HEK293 (cell line): ENCODE results near the gene PIEZO1.
"Not testable (repeated sequence)": the region's sequence is repeated elsewhere in the genome, so short reads cannot be mapped to it uniquely, and the experiment has no call there.

Experiments
- CTCF ChIA-PET: fragments of 350-600 bp; formaldehyde crosslinking; extraction: SDS; loops from one replicate; lab custom pipeline; 2021; ENCODE audit warnings: antibody characterized with exemption; lab: Yijun Ruan, JAX
- POLR2A ChIA-PET: fragments of 300-600 bp; formaldehyde crosslinking; extraction: SDS; loops from one replicate; lab custom pipeline; 2020; ENCODE audit warnings: antibody characterized with exemption, inconsistent platforms; lab: Yijun Ruan, JAX
- H3K27ac ChIP-seq: fragments of 200-500 bp; sonication (Bioruptor generic); 2 replicates; pipeline ENCODE4 v1.5.1; 2014; ENCODE audit warnings: low read depth, low read length, control low read depth, inconsistent platforms; ENCODE audit errors: extremely low read depth
- H3K36me3 ChIP-seq, 2 experiments: fragments of 200-500 bp in 1 of 2; sonication (Bioruptor generic) in 1 of 2; 1 replicate in 1 of 2; 2 replicates in 1 of 2; pipeline ENCODE4 v1.5.1; 2014 to 2017; ENCODE audit warnings: inconsistent platforms in 2 of 2, low read length in 2 of 2; ENCODE audit not compliant: control insufficient read depth in 2 of 2, insufficient read depth in 1 of 2
- H3K4me1 ChIP-seq: fragments of 200-500 bp; sonication (Bioruptor generic); 2 replicates; pipeline ENCODE4 v1.5.1; 2014; ENCODE audit warnings: mild to moderate bottlenecking, low read length, inconsistent platforms; ENCODE audit not compliant: control insufficient read depth, insufficient read depth
- H3K4me3 ChIP-seq: 2 replicates; pipeline ENCODE4 v1.5.1; 2011; ENCODE audit warnings: low read depth, mild to moderate bottlenecking, control low read depth, low read length, moderate library complexity
- H3K9me3 ChIP-seq: fragments of 200-500 bp; sonication (Bioruptor generic); 2 replicates; pipeline ENCODE4 v1.5.1; 2014; ENCODE audit warnings: low read depth, low read length, inconsistent platforms; ENCODE audit not compliant: control insufficient read depth, insufficient read depth
- GLI4 ChIP-seq: fragments of 450-650 bp; formaldehyde crosslinking; IDR thresholded peaks from 2 replicates; pipeline ENCODE4 v1.5.1; 2016; ENCODE audit warnings: missing biosample characterization, missing genetic modification characterization
- GLIS1 ChIP-seq: fragments of 450-650 bp; formaldehyde crosslinking; IDR thresholded peaks from 2 replicates; pipeline ENCODE4 v1.5.1; 2016; ENCODE audit warnings: missing biosample characterization, missing genetic modification characterization
- GLIS2 ChIP-seq: fragments of 450-650 bp; formaldehyde crosslinking; IDR thresholded peaks from 2 replicates; pipeline ENCODE4 v1.5.1; 2016; ENCODE audit warnings: missing biosample characterization, missing genetic modification characterization
- KLF17 ChIP-seq: fragments of 450-650 bp; formaldehyde crosslinking; IDR thresholded peaks from 2 replicates; pipeline ENCODE4 v1.5.1; 2016; ENCODE audit warnings: missing biosample characterization, missing genetic modification characterization
- MYNN ChIP-seq: fragments of 450-650 bp; formaldehyde crosslinking; IDR thresholded peaks from 2 replicates; pipeline ENCODE4 v1.5.1; 2016; ENCODE audit warnings: missing biosample characterization, missing genetic modification characterization, borderline replicate concordance
- SALL2 ChIP-seq: fragments of 450-650 bp; formaldehyde crosslinking; IDR thresholded peaks from 2 replicates; pipeline ENCODE4 v1.5.0; 2017; ENCODE audit warnings: missing biosample characterization, mild to moderate bottlenecking, missing genetic modification characterization, borderline replicate concordance
- SCRT1 ChIP-seq: fragments of 450-650 bp; formaldehyde crosslinking; IDR thresholded peaks from 2 replicates; pipeline ENCODE4 v1.5.1; 2016; ENCODE audit warnings: missing biosample characterization, missing genetic modification characterization, borderline replicate concordance
- ZBTB17 ChIP-seq: fragments of 450-650 bp; formaldehyde crosslinking; IDR thresholded peaks from 2 replicates; pipeline ENCODE4 v1.5.1; 2016; ENCODE audit warnings: missing biosample characterization, missing genetic modification characterization
- ZBTB26 ChIP-seq: fragments of 450-650 bp; formaldehyde crosslinking; optimal IDR thresholded peaks from 2 replicates; pipeline ENCODE3; 2016; ENCODE audit warnings: missing biosample characterization, mild to moderate bottlenecking, missing genetic modification characterization
- ZIC2 ChIP-seq: fragments of 450-650 bp; formaldehyde crosslinking; IDR thresholded peaks from 2 replicates; pipeline ENCODE4 v1.5.1; 2016; ENCODE audit warnings: missing biosample characterization, missing genetic modification characterization
- ZNF223 ChIP-seq: fragments of 450-650 bp; formaldehyde crosslinking; IDR thresholded peaks from 2 replicates; pipeline ENCODE4 v1.5.1; 2016; ENCODE audit warnings: missing biosample characterization, missing genetic modification characterization
- ZNF335 ChIP-seq: fragments of 450-650 bp; formaldehyde crosslinking; conservative IDR thresholded peaks from 2 replicates; pipeline ENCODE4 v1.5.1; 2016; ENCODE audit warnings: missing biosample characterization, missing genetic modification characterization
- ZNF391 ChIP-seq: fragments of 450-650 bp; formaldehyde crosslinking; IDR thresholded peaks from 2 replicates; pipeline ENCODE4 v1.5.1; 2016; ENCODE audit warnings: low read depth, missing biosample characterization, missing genetic modification characterization, borderline replicate concordance
- ZNF404 ChIP-seq: fragments of 450-650 bp; formaldehyde crosslinking; IDR thresholded peaks from 2 replicates; pipeline ENCODE4 v1.5.1; 2017; ENCODE audit warnings: missing biosample characterization, missing genetic modification characterization
- ZNF423 ChIP-seq: fragments of 450-650 bp; formaldehyde crosslinking; IDR thresholded peaks from 2 replicates; pipeline ENCODE4 v1.5.1; 2016; ENCODE audit warnings: missing biosample characterization, missing genetic modification characterization
- ZNF48 ChIP-seq: fragments of 450-650 bp; formaldehyde crosslinking; IDR thresholded peaks from 2 replicates; pipeline ENCODE4 v1.5.1; 2016; ENCODE audit warnings: missing biosample characterization, missing genetic modification characterization
- ZNF510 ChIP-seq: fragments of 450-650 bp; formaldehyde crosslinking; IDR thresholded peaks from 2 replicates; pipeline ENCODE4 v1.5.1; 2018; ENCODE audit warnings: mild to moderate bottlenecking, missing genetic modification characterization, missing biosample characterization; ENCODE audit not compliant: insufficient replicate concordance
- ZNF600 ChIP-seq: fragments of 450-650 bp; formaldehyde crosslinking; IDR thresholded peaks from 2 replicates; pipeline ENCODE4 v1.5.1; 2016; ENCODE audit warnings: missing biosample characterization, missing genetic modification characterization
- ZNF658 ChIP-seq: fragments of 450-650 bp; formaldehyde crosslinking; IDR thresholded peaks from 2 replicates; pipeline ENCODE4; 2016; ENCODE audit warnings: missing biosample characterization, missing genetic modification characterization
- ZNF768 ChIP-seq: fragments of 450-650 bp; formaldehyde crosslinking; IDR thresholded peaks from 2 replicates; pipeline ENCODE4 v1.5.1; 2018; ENCODE audit warnings: missing biosample characterization, mild to moderate bottlenecking, missing genetic modification characterization
- ZNF776 ChIP-seq: fragments of 450-650 bp; formaldehyde crosslinking; IDR thresholded peaks from 2 replicates; pipeline ENCODE4 v1.5.0; 2017; ENCODE audit warnings: missing biosample characterization, missing genetic modification characterization, borderline replicate concordance
- ZNF777 ChIP-seq: fragments of 450-650 bp; formaldehyde crosslinking; IDR thresholded peaks from 2 replicates; pipeline ENCODE4 v1.5.1; 2017; ENCODE audit warnings: missing biosample characterization, missing genetic modification characterization, borderline replicate concordance
- ZNF837 ChIP-seq: fragments of 450-650 bp; formaldehyde crosslinking; IDR thresholded peaks from 2 replicates; pipeline ENCODE4 v1.5.1; 2016; ENCODE audit warnings: missing biosample characterization, missing genetic modification characterization
- TF ChIP-seq, protein P1 (sequence below): fragments of 450-650 bp; formaldehyde crosslinking; IDR thresholded peaks from 2 replicates; pipeline ENCODE4 v1.5.1; 2016; ENCODE audit warnings: missing biosample characterization, missing genetic modification characterization
- TF ChIP-seq, protein P2 (sequence below): IDR thresholded peaks from 2 replicates; pipeline ENCODE4 v1.6.1; 2011; ENCODE audit warnings: mild to moderate bottlenecking, low read depth, low read length, borderline replicate concordance

The PIEZO1 gene

GRCh38 chr16:88772871-88773811, 11.9 kb downstream of the PIEZO1 start (continued):
- TF ChIP-seq, protein P1, sequence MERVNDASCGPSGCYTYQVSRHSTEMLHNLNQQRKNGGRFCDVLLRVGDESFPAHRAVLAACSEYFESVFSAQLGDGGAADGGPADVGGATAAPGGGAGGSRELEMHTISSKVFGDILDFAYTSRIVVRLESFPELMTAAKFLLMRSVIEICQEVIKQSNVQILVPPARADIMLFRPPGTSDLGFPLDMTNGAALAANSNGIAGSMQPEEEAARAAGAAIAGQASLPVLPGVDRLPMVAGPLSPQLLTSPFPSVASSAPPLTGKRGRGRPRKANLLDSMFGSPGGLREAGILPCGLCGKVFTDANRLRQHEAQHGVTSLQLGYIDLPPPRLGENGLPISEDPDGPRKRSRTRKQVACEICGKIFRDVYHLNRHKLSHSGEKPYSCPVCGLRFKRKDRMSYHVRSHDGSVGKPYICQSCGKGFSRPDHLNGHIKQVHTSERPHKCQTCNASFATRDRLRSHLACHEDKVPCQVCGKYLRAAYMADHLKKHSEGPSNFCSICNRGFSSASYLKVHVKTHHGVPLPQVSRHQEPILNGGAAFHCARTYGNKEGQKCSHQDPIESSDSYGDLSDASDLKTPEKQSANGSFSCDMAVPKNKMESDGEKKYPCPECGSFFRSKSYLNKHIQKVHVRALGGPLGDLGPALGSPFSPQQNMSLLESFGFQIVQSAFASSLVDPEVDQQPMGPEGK (tag by site-specific recombination) = peak; percentile 85; the same call in 1 of the 2 replicates
- TF ChIP-seq GLIS1 = peak; percentile 93
- TF ChIP-seq ZNF777 = no peak
- peak; percentile 78 for TF ChIP-seq ZNF423 (tag by site-specific recombination)
- no peak for TF ChIP-seq ZNF335 (tag by site-specific recombination)
- no peak for TF ChIP-seq ZNF510 (tag by site-specific recombination)
- no peak for TF ChIP-seq SALL2 (tag by site-specific recombination)
- no peak for TF ChIP-seq ZNF658 (tag by site-specific recombination)
- TF ChIP-seq ZBTB26 (tag by site-specific recombination) = peak; percentile 9
- TF ChIP-seq ZNF404 (tag by site-specific recombination) = no peak
- TF ChIP-seq, all 188 proteins: peak for 18

GRCh38 chr16:88771781-88772180, 13.2 kb downstream of the PIEZO1 start:
- not testable (repeated sequence) for H3K4me3 ChIP-seq, H3K27ac ChIP-seq
- CTCF ChIA-PET = interaction anchor here (0.9 to 9.2 kb wide), 3 partner anchors 24 to 395 kb away, joined by 3 to 58 read pairs (median 4); no protein-coding TSS in a partner anchor

DNA sequence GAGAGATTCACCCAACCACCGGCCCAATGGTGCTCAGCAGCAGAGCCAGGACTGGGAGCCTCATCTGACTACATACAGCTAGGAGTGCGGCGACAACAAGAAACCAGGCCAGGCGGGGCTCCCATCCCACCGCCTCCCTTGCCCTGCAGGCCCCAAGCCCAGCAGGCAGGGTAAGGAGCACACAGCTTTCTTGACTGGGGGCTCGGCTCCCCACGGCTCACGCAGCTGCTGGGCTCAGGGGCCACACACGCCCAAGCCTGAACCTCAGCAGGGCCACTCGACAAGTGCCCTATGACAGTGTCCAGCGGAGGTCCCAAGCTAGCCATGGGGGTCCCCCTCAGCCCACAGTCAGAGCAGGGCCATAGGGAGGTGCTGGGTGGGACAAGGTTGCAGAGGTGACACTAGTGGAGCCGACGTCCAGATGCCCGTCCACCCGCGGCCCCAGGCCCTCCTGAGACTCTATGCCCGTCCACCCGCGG, 13.7 kb downstream of the PIEZO1 start:
- H3K27ac ChIP-seq = peak overlapping the region; percentile 80
- CTCF ChIA-PET = interaction anchor here (0.6 to 9.2 kb wide), 5 partner anchors 24 to 398 kb away, joined by 3 to 58 read pairs (median 4); no protein-coding TSS in a partner anchor
- H3K4me3 ChIP-seq = no peak overlapping the region
- H3K9me3 ChIP-seq = no peaks in the 10 kb centered on the region
- POLR2A ChIA-PET = interaction anchor here (0.9 to 6.8 kb wide), 12 partner anchors 9 to 99 kb away, joined by 3 to 97 read pairs (median 4); partner anchors contain the start of genes APRT and PIEZO1
- H3K4me1 ChIP-seq = peaks cover 36% of the 10 kb centered on the region
- H3K36me3 ChIP-seq = no peaks in the 10 kb centered on the region
- TF ChIP-seq ZBTB17 (tag by site-specific recombination) (peak; percentile 15; the same call in 1 of the 2 replicates), ZNF223 (tag by site-specific recombination) (no peak), ZNF335 (tag by site-specific recombination) (no peak), ZIC2 (peak; percentile 91), ZNF48 (tag by site-specific recombination) (no peak), ZNF768 (tag by site-specific recombination) (0 out of 2 replicates have a peak, but pooled peaks have one; percentile 32), KLF17 (tag by site-specific recombination) (0 out of 2 replicates have a peak, but pooled peaks have one; percentile 6), ZNF837 (tag by site-specific recombination) (no peak), GLI4 (tag by site-specific recombination) (no peak), SCRT1 (tag by site-specific recombination) (no peak), ZNF776 (tag by site-specific recombination) (no peak), MYNN (tag by site-specific recombination) (no peak), ZNF600 (tag by site-specific recombination) (peak; percentile 50; the same call in 1 of the 2 replicates), GLIS2 (tag by site-specific recombination) (0 out of 2 replicates have a peak, but pooled peaks have one; percentile 4), ZNF391 (no peak)
- TF ChIP-seq, protein P2, sequence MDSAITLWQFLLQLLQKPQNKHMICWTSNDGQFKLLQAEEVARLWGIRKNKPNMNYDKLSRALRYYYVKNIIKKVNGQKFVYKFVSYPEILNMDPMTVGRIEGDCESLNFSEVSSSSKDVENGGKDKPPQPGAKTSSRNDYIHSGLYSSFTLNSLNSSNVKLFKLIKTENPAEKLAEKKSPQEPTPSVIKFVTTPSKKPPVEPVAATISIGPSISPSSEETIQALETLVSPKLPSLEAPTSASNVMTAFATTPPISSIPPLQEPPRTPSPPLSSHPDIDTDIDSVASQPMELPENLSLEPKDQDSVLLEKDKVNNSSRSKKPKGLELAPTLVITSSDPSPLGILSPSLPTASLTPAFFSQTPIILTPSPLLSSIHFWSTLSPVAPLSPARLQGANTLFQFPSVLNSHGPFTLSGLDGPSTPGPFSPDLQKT = no peak

More at GRCh38 chr16:88771781-88772180, 13.2 kb downstream of the PIEZO1 start:
- not testable (repeated sequence) for H3K9me3 ChIP-seq, H3K36me3 ChIP-seq
- peaks cover 36% of the 10 kb centered on the region for H3K4me1 ChIP-seq
- POLR2A ChIA-PET = interaction anchor here (1.4 to 6.8 kb wide), 6 partner anchors 10 to 99 kb away, joined by 3 to 97 read pairs (median 10); partner anchors contain the start of gene PIEZO1
